Measurements from ENCODE around the gene ATRN.

DNA sequence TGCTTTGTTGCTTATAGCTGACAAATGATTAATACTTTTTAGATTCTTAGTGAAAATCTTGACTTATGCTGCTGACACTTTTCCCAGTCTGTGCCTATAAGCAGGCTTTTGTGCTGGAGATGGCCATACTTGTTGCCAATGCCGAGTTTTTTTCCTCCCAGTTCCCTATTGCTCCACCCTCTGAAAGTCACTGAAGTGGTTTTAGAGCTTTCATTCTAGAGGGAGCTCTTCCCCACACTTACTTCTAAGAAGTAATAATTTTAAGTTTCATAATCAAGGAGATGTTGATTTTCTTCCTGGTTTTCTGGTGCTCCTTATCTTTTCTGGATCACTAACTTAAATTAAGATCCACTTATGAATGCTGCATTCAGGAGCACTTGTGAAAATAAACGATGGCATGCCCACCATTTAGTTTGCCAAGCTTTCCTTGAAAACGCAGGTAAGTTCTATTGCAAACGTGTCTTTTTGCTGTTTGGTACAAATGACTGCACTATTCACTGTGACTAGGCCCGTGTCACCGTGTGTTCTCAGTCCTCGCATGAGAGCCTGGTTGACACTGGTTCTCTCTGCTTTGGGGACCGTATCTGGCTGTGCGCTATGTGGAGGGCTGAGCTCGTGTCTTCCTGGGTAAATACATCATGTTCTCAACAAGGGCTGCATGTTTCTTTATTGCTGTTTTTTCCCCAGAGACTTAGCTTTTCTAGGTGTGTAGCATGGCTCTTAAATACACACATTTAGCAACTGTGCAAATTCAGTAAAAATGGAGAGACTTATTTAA, 142.2 kb downstream of the ATRN start:
- TF ChIP-seq, protein P1, sequence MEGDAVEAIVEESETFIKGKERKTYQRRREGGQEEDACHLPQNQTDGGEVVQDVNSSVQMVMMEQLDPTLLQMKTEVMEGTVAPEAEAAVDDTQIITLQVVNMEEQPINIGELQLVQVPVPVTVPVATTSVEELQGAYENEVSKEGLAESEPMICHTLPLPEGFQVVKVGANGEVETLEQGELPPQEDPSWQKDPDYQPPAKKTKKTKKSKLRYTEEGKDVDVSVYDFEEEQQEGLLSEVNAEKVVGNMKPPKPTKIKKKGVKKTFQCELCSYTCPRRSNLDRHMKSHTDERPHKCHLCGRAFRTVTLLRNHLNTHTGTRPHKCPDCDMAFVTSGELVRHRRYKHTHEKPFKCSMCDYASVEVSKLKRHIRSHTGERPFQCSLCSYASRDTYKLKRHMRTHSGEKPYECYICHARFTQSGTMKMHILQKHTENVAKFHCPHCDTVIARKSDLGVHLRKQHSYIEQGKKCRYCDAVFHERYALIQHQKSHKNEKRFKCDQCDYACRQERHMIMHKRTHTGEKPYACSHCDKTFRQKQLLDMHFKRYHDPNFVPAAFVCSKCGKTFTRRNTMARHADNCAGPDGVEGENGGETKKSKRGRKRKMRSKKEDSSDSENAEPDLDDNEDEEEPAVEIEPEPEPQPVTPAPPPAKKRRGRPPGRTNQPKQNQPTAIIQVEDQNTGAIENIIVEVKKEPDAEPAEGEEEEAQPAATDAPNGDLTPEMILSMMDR (conservative IDR thresholded peaks at IDR 0.05; ENCODE audit: low read depth, low read length): peak; percentile 44
- no peak for TF ChIP-seq EZH2phosphoT487 (IDR thresholded peaks at IDR 0.05; ENCODE audit: borderline replicate concordance, low read length)

All from PC-3 (cell line).